Loucy (cell line): ENCODE measurements around the gene AMDHD1.

Source experiments
- H2AFZ ChIP-seq: fragments of 200-600 bp; sonication (generic); 2 replicates; pipeline ENCODE4 v1.6.0; 2016; ENCODE audit warnings: antibody characterized with exemption, mild to moderate bottlenecking, low read length, moderate library complexity
- H3F3A ChIP-seq: fragments of 200-600 bp; 2 replicates; pipeline ENCODE4 v1.6.0; 2016; ENCODE audit warnings: antibody characterized with exemption, low read depth, mild to moderate bottlenecking
- H3K27me3 ChIP-seq: fragments of 200-600 bp; sonication (generic); 2 replicates; pipeline ENCODE4 v1.6.1; 2014; ENCODE audit warnings: low read length, mild to moderate bottlenecking; ENCODE audit not compliant: insufficient read depth, poor library complexity, severe bottlenecking
- H3K36me3 ChIP-seq: fragments of 200-600 bp; sonication (generic); 2 replicates; pipeline ENCODE4 v1.6.1; 2016; ENCODE audit warnings: low read length; ENCODE audit not compliant: insufficient read depth
- H3K4me1 ChIP-seq: fragments of 200-600 bp; sonication (generic); 2 replicates; pipeline ENCODE4 v1.5.1; 2014; ENCODE audit warnings: low read length, mild to moderate bottlenecking; ENCODE audit not compliant: insufficient read depth, poor library complexity, severe bottlenecking
- H3K4me2 ChIP-seq: fragments of 200-600 bp; sonication (generic); 2 replicates; pipeline ENCODE4 v1.6.0; 2014; ENCODE audit warnings: antibody characterized with exemption, low read length, low read depth, mild to moderate bottlenecking; ENCODE audit not compliant: poor library complexity, severe bottlenecking
- H3K4me3 ChIP-seq: fragments of 200-600 bp; sonication (generic); 2 replicates; pipeline ENCODE4 v1.5.1; 2014; ENCODE audit warnings: low read length, mild to moderate bottlenecking, mixed read lengths; ENCODE audit not compliant: poor library complexity, severe bottlenecking
- H3K79me2 ChIP-seq: fragments of 200-600 bp; sonication (generic); 2 replicates; pipeline ENCODE4 v1.6.1; 2014; ENCODE audit warnings: low read length; ENCODE audit not compliant: insufficient read depth
- H3K9ac ChIP-seq: fragments of 200-600 bp; sonication (generic); 2 replicates; pipeline ENCODE4 v1.6.0; 2014; ENCODE audit warnings: mild to moderate bottlenecking, low read depth, low read length, moderate library complexity; ENCODE audit not compliant: poor library complexity, severe bottlenecking
- H3K9me2 ChIP-seq: fragments of 200-600 bp; sonication (generic); replicated peaks from 2 replicates; pipeline ENCODE4 v1.6.1; 2016; ENCODE audit warnings: low read depth, low read length, mixed read lengths
- H3K9me3 ChIP-seq: fragments of 200-600 bp; sonication (generic); 2 replicates; pipeline ENCODE4 v1.6.1; 2014; ENCODE audit warnings: mild to moderate bottlenecking, antibody characterized with exemption, low read length, low read depth; ENCODE audit not compliant: insufficient read depth
- H4K20me1 ChIP-seq: fragments of 200-600 bp; sonication (generic); 2 replicates; pipeline ENCODE4 v1.6.0; 2014; ENCODE audit warnings: antibody characterized with exemption, low read length, mild to moderate bottlenecking; ENCODE audit not compliant: insufficient read depth, poor library complexity, severe bottlenecking
- CTCF ChIP-seq: fragments of 200-600 bp; sonication (generic); conservative IDR thresholded peaks from 2 replicates; pipeline ENCODE4 v1.5.1; 2014; ENCODE audit warnings: mild to moderate bottlenecking, antibody characterized with exemption, low read length
- EZH2phosphoT487 ChIP-seq: fragments of 200-600 bp; IDR thresholded peaks from 2 replicates; pipeline ENCODE4 v1.6.1; 2018; ENCODE audit warnings: antibody characterized with exemption, mild to moderate bottlenecking, moderate library complexity, borderline replicate concordance

Gene AMDHD1

GRCh38 chr12:96014943-96015599, 71.9 kb downstream of the AMDHD1 start:
- Histone ChIP-seq H3K9me2 (no peaks in the 10 kb centered on the region), H2AFZ (no peak overlapping the region), H3K27me3 (no peaks in the 10 kb centered on the region), H3K4me2 (no peak overlapping the region), H3K4me1 (no peaks in the 10 kb centered on the region), H3K79me2 (no peaks in the 10 kb centered on the region), H3K9me3 (no peaks in the 10 kb centered on the region), H3K4me3 (no peak overlapping the region), H4K20me1 (no peaks in the 10 kb centered on the region), H3K9ac (no peak overlapping the region), H3F3A (no peaks in the 10 kb centered on the region), H3K36me3 (peaks cover 63% of the 10 kb centered on the region; the same call in 1 of the 2 replicates)
- TF ChIP-seq EZH2phosphoT487 (no peak), CTCF (no peak)

DNA sequence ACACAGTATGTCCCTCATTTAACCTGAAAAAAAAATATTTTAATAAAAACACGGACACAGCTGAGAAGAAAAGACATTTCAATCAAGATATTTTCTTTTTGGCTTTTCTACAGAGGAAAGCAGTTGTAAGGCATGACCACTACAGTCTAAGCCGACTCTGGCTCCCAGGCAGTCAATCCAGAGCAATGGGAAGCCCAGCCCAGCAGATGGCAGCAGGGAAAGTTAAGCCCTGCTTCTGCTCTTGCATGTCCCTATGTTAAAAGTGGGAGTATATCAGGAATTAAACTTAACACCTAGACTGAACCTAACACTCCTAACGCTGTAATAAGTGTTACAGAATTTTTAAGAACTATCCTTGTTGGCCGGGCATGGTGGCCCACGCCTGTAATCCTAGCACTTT, 72.5 kb downstream of the AMDHD1 start:
- H3K4me2 ChIP-seq: no peak overlapping the region
- H4K20me1 ChIP-seq: no peaks in the 10 kb centered on the region
- H3K9me3 ChIP-seq: no peaks in the 10 kb centered on the region
- H3K27me3 ChIP-seq: no peaks in the 10 kb centered on the region
- H3K4me3 ChIP-seq: no peak overlapping the region
- no peaks in the 10 kb centered on the region for H3F3A ChIP-seq
- peaks cover 58% of the 10 kb centered on the region; the same call in 1 of the 2 replicates for H3K36me3 ChIP-seq
- H2AFZ ChIP-seq: no peak overlapping the region
- H3K9ac ChIP-seq: no peak overlapping the region
- no peaks in the 10 kb centered on the region for H3K9me2 ChIP-seq
- no peaks in the 10 kb centered on the region for H3K4me1 ChIP-seq
- no peaks in the 10 kb centered on the region for H3K79me2 ChIP-seq
- TF ChIP-seq CTCF: peak; percentile 29; the same call in 1 of the 2 replicates
- no peak for TF ChIP-seq EZH2phosphoT487
